ENCODE data around the gene EYA2. TPM values are rescaled to one million over a fixed set of nuclear protein-coding genes. Genes with fewer than 3 reads are reported as not detected.

The EYA2 gene
- total RNA-seq, 1 donor from 2014 or later = not detected

- Mint-ChIP-seq H3K36me3 (ENCODE audit: low read depth) (no peaks in the 10 kb centered on the region), H3K4me3 (ENCODE audit: low read depth) (no peak overlapping the region), H3K27me3 (ENCODE audit: low read depth) (peaks cover 2% of the 10 kb centered on the region), H3K4me1 (ENCODE audit: low read depth) (no peaks in the 10 kb centered on the region), H3K9me3 (peaks cover 14% of the 10 kb centered on the region), H3K27ac (no peak overlapping the region)
- intact Hi-C loops (cut with micrococcal nuclease) = no loop called here
- DNase-seq (ENCODE audit: low spot score) = no peak
Measured at GRCh38 chr20:47099825-47100441, 205.3 kb downstream of the EYA2 start.

GRCh38 chr20:47102629-47103028, 208.0 kb downstream of the EYA2 start:
- Mint-ChIP-seq H3K4me1 (ENCODE audit: low read depth) (no peaks in the 10 kb centered on the region), H3K36me3 (ENCODE audit: low read depth) (no peaks in the 10 kb centered on the region), H3K9me3 (peaks cover 7% of the 10 kb centered on the region), H3K27ac (no peak overlapping the region), H3K27me3 (ENCODE audit: low read depth) (peaks cover 2% of the 10 kb centered on the region), H3K4me3 (ENCODE audit: low read depth) (no peak overlapping the region)
- intact Hi-C loops (cut with micrococcal nuclease) = no loop called here
- DNase-seq (ENCODE audit: low spot score) = no peak

- Mint-ChIP-seq H3K9me3 (peaks cover 11% of the 10 kb centered on the region), H3K27ac (no peak overlapping the region), H3K27me3 (ENCODE audit: low read depth) (peaks cover 2% of the 10 kb centered on the region), H3K36me3 (ENCODE audit: low read depth) (no peaks in the 10 kb centered on the region), H3K4me1 (ENCODE audit: low read depth) (no peaks in the 10 kb centered on the region), H3K4me3 (ENCODE audit: low read depth) (no peak overlapping the region)
- no peak for DNase-seq (ENCODE audit: low spot score)
- intact Hi-C loops (cut with micrococcal nuclease) = no loop called here
Measured at GRCh38 chr20:47106786-47107185, 212.1 kb downstream of the EYA2 start.

- Mint-ChIP-seq H3K9me3 (peaks cover 6% of the 10 kb centered on the region), H3K4me1 (ENCODE audit: low read depth) (no peaks in the 10 kb centered on the region), H3K27ac (no peak overlapping the region), H3K4me3 (ENCODE audit: low read depth) (no peak overlapping the region), H3K27me3 (ENCODE audit: low read depth) (peaks cover 2% of the 10 kb centered on the region), H3K36me3 (ENCODE audit: low read depth) (no peaks in the 10 kb centered on the region)
- DNase-seq (ENCODE audit: low spot score) = no peak
- intact Hi-C loops (cut with micrococcal nuclease) = no loop called here
Measured at GRCh38 chr20:47108994-47109393, 214.4 kb downstream of the EYA2 start.

- H3K4me1 Mint-ChIP-seq (ENCODE audit: low read depth) = no peaks in the 10 kb centered on the region
- intact Hi-C loops (cut with micrococcal nuclease) = no loop called here
- H3K27ac Mint-ChIP-seq = no peak overlapping the region
- no peak for DNase-seq (ENCODE audit: low spot score)
- no peaks in the 10 kb centered on the region for H3K36me3 Mint-ChIP-seq (ENCODE audit: low read depth)
- no peak overlapping the region for H3K4me3 Mint-ChIP-seq (ENCODE audit: low read depth)
- no peaks in the 10 kb centered on the region for H3K27me3 Mint-ChIP-seq (ENCODE audit: low read depth)
- H3K9me3 Mint-ChIP-seq = peaks cover 4% of the 10 kb centered on the region
Measured at GRCh38 chr20:47110819-47111218, 216.2 kb downstream of the EYA2 start.

GRCh38 chr20:47111576-47111975, 216.9 kb downstream of the EYA2 start:
- no peaks in the 10 kb centered on the region for H3K27me3 Mint-ChIP-seq (ENCODE audit: low read depth)
- H3K4me1 Mint-ChIP-seq (ENCODE audit: low read depth) = no peaks in the 10 kb centered on the region
- H3K36me3 Mint-ChIP-seq (ENCODE audit: low read depth) = no peaks in the 10 kb centered on the region
- H3K4me3 Mint-ChIP-seq (ENCODE audit: low read depth) = no peak overlapping the region
- intact Hi-C loops (cut with micrococcal nuclease) = no loop called here
- no peak overlapping the region for H3K27ac Mint-ChIP-seq
- DNase-seq (ENCODE audit: low spot score) = no peak
- H3K9me3 Mint-ChIP-seq = peaks cover 4% of the 10 kb centered on the region

GRCh38 chr20:47113362-47114109, 218.9 kb downstream of the EYA2 start:
- no peak overlapping the region for H3K4me3 Mint-ChIP-seq (ENCODE audit: low read depth)
- peaks cover 4% of the 10 kb centered on the region for H3K9me3 Mint-ChIP-seq
- DNase-seq (ENCODE audit: low spot score) = no peak
- intact Hi-C loops (cut with micrococcal nuclease) = no loop called here
- no peak overlapping the region for H3K27ac Mint-ChIP-seq
- no peaks in the 10 kb centered on the region for H3K4me1 Mint-ChIP-seq (ENCODE audit: low read depth)
- H3K27me3 Mint-ChIP-seq (ENCODE audit: low read depth) = peaks cover 7% of the 10 kb centered on the region
- no peaks in the 10 kb centered on the region for H3K36me3 Mint-ChIP-seq (ENCODE audit: low read depth)

- no peak for DNase-seq (ENCODE audit: low spot score)
- Mint-ChIP-seq H3K27ac (no peak overlapping the region), H3K36me3 (ENCODE audit: low read depth) (no peaks in the 10 kb centered on the region), H3K4me3 (ENCODE audit: low read depth) (no peak overlapping the region), H3K9me3 (peaks cover 4% of the 10 kb centered on the region), H3K27me3 (ENCODE audit: low read depth) (peaks cover 10% of the 10 kb centered on the region), H3K4me1 (ENCODE audit: low read depth) (no peaks in the 10 kb centered on the region)
- intact Hi-C loops (cut with micrococcal nuclease) = no loop called here
Measured at GRCh38 chr20:47115694-47116093, 221.1 kb downstream of the EYA2 start.

GRCh38 chr20:47117371-47117770, 222.7 kb downstream of the EYA2 start:
- intact Hi-C loops (cut with micrococcal nuclease) = no loop called here
- DNase-seq (ENCODE audit: low spot score) = no peak
- H3K27ac Mint-ChIP-seq = no peak overlapping the region
- H3K4me3 Mint-ChIP-seq (ENCODE audit: low read depth) = no peak overlapping the region
- no peaks in the 10 kb centered on the region for H3K36me3 Mint-ChIP-seq (ENCODE audit: low read depth)
- no peaks in the 10 kb centered on the region for H3K4me1 Mint-ChIP-seq (ENCODE audit: low read depth)
- no peaks in the 10 kb centered on the region for H3K9me3 Mint-ChIP-seq
- H3K27me3 Mint-ChIP-seq (ENCODE audit: low read depth) = peaks cover 10% of the 10 kb centered on the region

- H3K27ac Mint-ChIP-seq = no peak overlapping the region
- intact Hi-C loops (cut with micrococcal nuclease) = no loop called here
- H3K4me3 Mint-ChIP-seq (ENCODE audit: low read depth) = no peak overlapping the region
- peaks cover 10% of the 10 kb centered on the region for H3K27me3 Mint-ChIP-seq (ENCODE audit: low read depth)
- H3K36me3 Mint-ChIP-seq (ENCODE audit: low read depth) = no peaks in the 10 kb centered on the region
- no peaks in the 10 kb centered on the region for H3K9me3 Mint-ChIP-seq
- no peak for DNase-seq (ENCODE audit: low spot score)
- H3K4me1 Mint-ChIP-seq (ENCODE audit: low read depth) = no peaks in the 10 kb centered on the region
Measured at GRCh38 chr20:47117773-47118172, 223.1 kb downstream of the EYA2 start.

GRCh38 chr20:47118206-47118605, 223.6 kb downstream of the EYA2 start:
- no peak for DNase-seq (ENCODE audit: low spot score)
- no peaks in the 10 kb centered on the region for H3K4me1 Mint-ChIP-seq (ENCODE audit: low read depth)
- H3K27ac Mint-ChIP-seq = no peak overlapping the region
- H3K4me3 Mint-ChIP-seq (ENCODE audit: low read depth) = no peak overlapping the region
- H3K9me3 Mint-ChIP-seq = no peaks in the 10 kb centered on the region
- intact Hi-C loops (cut with micrococcal nuclease) = no loop called here
- H3K27me3 Mint-ChIP-seq (ENCODE audit: low read depth) = peaks cover 10% of the 10 kb centered on the region
- no peaks in the 10 kb centered on the region for H3K36me3 Mint-ChIP-seq (ENCODE audit: low read depth)

- Mint-ChIP-seq H3K27me3 (ENCODE audit: low read depth) (peaks cover 10% of the 10 kb centered on the region), H3K36me3 (ENCODE audit: low read depth) (no peaks in the 10 kb centered on the region), H3K9me3 (no peaks in the 10 kb centered on the region), H3K4me1 (ENCODE audit: low read depth) (no peaks in the 10 kb centered on the region), H3K4me3 (ENCODE audit: low read depth) (no peak overlapping the region), H3K27ac (no peak overlapping the region)
- no peak for DNase-seq (ENCODE audit: low spot score)
- intact Hi-C loops (cut with micrococcal nuclease) = no loop called here
Measured at GRCh38 chr20:47118641-47119040, 224.0 kb downstream of the EYA2 start.

GRCh38 chr20:47120346-47120936, 225.8 kb downstream of the EYA2 start:
- peaks cover 11% of the 10 kb centered on the region for H3K27me3 Mint-ChIP-seq (ENCODE audit: low read depth)
- no peak overlapping the region for H3K27ac Mint-ChIP-seq
- DNase-seq (ENCODE audit: low spot score) = no peak
- H3K36me3 Mint-ChIP-seq (ENCODE audit: low read depth) = no peaks in the 10 kb centered on the region
- intact Hi-C loops (cut with micrococcal nuclease) = no loop called here
- H3K4me1 Mint-ChIP-seq (ENCODE audit: low read depth) = no peaks in the 10 kb centered on the region
- no peak overlapping the region for H3K4me3 Mint-ChIP-seq (ENCODE audit: low read depth)
- no peaks in the 10 kb centered on the region for H3K9me3 Mint-ChIP-seq
